ENCODE results near the gene TBC1D5.

The TBC1D5 gene

DNA sequence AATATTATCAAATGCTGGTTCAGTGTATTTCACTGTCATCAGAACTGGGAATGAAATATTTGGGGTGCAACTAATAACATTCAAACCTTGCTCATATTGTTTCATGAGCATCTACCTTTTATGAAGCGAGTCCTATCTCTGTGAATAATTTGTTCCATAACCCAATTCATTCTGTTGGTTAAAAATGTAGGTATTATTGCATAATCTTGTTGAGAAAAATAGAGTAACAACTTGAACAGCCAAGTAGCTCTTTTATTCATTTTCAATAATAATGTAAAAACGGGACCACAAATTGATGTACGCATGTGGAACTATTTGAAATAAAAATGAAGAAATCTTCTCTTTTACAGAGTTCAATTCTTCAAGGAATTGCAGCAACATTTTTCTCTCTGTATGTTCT is 30.1 kb upstream of the TBC1D5 start:
- TF ChIP-seq, protein P1, sequence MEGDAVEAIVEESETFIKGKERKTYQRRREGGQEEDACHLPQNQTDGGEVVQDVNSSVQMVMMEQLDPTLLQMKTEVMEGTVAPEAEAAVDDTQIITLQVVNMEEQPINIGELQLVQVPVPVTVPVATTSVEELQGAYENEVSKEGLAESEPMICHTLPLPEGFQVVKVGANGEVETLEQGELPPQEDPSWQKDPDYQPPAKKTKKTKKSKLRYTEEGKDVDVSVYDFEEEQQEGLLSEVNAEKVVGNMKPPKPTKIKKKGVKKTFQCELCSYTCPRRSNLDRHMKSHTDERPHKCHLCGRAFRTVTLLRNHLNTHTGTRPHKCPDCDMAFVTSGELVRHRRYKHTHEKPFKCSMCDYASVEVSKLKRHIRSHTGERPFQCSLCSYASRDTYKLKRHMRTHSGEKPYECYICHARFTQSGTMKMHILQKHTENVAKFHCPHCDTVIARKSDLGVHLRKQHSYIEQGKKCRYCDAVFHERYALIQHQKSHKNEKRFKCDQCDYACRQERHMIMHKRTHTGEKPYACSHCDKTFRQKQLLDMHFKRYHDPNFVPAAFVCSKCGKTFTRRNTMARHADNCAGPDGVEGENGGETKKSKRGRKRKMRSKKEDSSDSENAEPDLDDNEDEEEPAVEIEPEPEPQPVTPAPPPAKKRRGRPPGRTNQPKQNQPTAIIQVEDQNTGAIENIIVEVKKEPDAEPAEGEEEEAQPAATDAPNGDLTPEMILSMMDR (IDR thresholded peaks at IDR 0.05; ENCODE audit: low read depth, low read length, missing control alignments) = no peak
- no peak for DNase-seq (ENCODE audit: low read depth)
- no peak overlapping the region for H3K4me3 ChIP-seq (ENCODE audit: low read depth, low read length)

GRCh38 chr3:17771177-17772017 is 29.0 kb upstream of the TBC1D5 start:
- DNase-seq (ENCODE audit: low read depth) = no peak
- no peak overlapping the region for H3K4me3 ChIP-seq (ENCODE audit: low read depth, low read length)
- TF ChIP-seq, protein P1 (IDR thresholded peaks at IDR 0.05; ENCODE audit: low read depth, low read length, missing control alignments) = no peak

- no peak for DNase-seq (ENCODE audit: low read depth)
- TF ChIP-seq, protein P1 (IDR thresholded peaks at IDR 0.05; ENCODE audit: low read depth, low read length, missing control alignments) = no peak
- H3K4me3 ChIP-seq (ENCODE audit: low read depth, low read length) = no peak overlapping the region
Measured at GRCh38 chr3:17770682-17771081, 28.3 kb upstream of the TBC1D5 start.

DNA sequence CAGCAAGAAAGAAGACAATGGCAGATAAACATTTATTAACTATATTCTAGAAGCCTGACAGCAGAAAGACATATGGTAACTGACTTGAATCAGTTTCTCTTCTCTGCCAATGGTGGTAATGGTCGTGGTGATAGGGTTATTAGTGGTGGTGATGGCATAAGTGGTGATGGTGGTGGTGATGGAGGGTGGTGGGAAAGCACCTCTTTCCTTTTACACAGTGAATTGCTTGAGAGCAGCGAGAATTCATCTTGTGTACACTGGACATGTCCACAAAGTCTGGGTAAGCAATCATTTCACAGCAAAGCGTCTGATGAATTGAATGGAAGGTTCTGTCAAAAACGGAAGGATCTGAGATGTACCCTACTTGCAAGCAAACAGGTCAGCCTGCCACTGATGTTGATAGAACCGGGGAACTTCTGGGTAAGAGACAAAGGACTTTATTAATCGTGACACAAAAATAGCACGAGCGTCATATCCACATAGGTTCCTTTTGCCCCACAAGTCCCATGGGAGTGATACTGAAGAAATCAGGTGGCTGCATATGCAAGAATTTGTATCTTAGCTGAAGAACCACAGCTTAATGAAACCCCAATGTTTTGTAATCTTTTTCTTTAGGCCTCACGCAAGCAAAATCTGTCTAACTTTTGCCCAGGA is 23.5 kb upstream of the TBC1D5 start:
- no peak overlapping the region for H3K4me3 ChIP-seq (ENCODE audit: low read depth, low read length)
- TF ChIP-seq, protein P1 (IDR thresholded peaks at IDR 0.05; ENCODE audit: low read depth, low read length, missing control alignments) = no peak
- DNase-seq (ENCODE audit: low read depth) = no peak

DNA sequence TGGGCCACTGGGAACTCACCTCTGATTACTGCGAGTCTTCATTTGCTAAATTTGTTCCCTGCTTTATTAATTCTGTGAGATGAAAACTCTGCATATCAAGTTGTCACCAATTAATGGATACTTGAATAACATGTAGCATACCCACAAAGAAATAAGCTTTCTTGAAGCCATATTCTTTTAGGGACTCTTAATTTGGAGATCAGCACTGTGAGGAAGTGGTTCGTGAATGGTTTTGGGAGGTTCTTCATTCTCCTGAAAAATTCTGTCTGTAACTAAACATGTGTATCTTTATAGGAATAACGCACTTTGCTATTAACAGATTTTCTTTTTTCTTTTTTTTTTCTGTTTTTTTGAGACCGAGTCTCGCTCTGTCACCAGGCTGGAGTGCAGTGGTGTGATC is 19.1 kb upstream of the TBC1D5 start:
- H3K4me3 ChIP-seq (ENCODE audit: low read depth, low read length) = no peak overlapping the region
- no peak for DNase-seq (ENCODE audit: low read depth)
- TF ChIP-seq, protein P1 (IDR thresholded peaks at IDR 0.05; ENCODE audit: low read depth, low read length, missing control alignments) = no peak

GRCh38 chr3:17759901-17760300 is 17.5 kb upstream of the TBC1D5 start:
- TF ChIP-seq, protein P1 (IDR thresholded peaks at IDR 0.05; ENCODE audit: low read depth, low read length, missing control alignments) = no peak
- H3K4me3 ChIP-seq (ENCODE audit: low read depth, low read length) = no peak overlapping the region
- DNase-seq (ENCODE audit: low read depth) = no peak

All from GM12864 (cell line).